C4-2B (cell line): ENCODE results near the gene BAG3.

ENCODE experiments used
- H3K27ac ChIP-seq: fragments of 450-650 bp; 2 replicates; pipeline ENCODE4 v1.5.1; 2017
- CTCF ChIP-seq: fragments of 450-650 bp; conservative IDR thresholded peaks from 2 replicates; pipeline ENCODE4 v1.5.1; 2017; ENCODE audit warnings: mild to moderate bottlenecking
- ZFX ChIP-seq: fragments of 450-650 bp; IDR thresholded peaks from 2 replicates; pipeline ENCODE4 v1.6.1; 2017

Gene BAG3

GRCh38 chr10:119650692-119651513 is at the start of gene BAG3:
Gene BAG3 (plus strand): TSS chr10:119651380. CDS start chr10:119651676, 296 bp downstream.
- H3K27ac ChIP-seq: peak within 1 kb of the TSS; percentile 96
- no peak for TF ChIP-seq CTCF
- TF ChIP-seq ZFX: no peak

- no peak overlapping the region for H3K27ac ChIP-seq
- TF ChIP-seq CTCF (peak; percentile 53), ZFX (no peak)
These were observed 48.7 kb upstream of the BAG3 start for GRCh38 chr10:119602241-119603095.

GRCh38 chr10:119604468-119604867 is 46.7 kb upstream of the BAG3 start:
- no peak overlapping the region for H3K27ac ChIP-seq
- no peak for TF ChIP-seq ZFX
- no peak for TF ChIP-seq CTCF

- H3K27ac ChIP-seq: no peak overlapping the region
- TF ChIP-seq ZFX (no peak), CTCF (peak; percentile 93)
These were observed 42.6 kb upstream of the BAG3 start for GRCh38 chr10:119608316-119609155.

- TF ChIP-seq CTCF: no peak
- TF ChIP-seq ZFX: no peak
- H3K27ac ChIP-seq: no peak overlapping the region
These were observed 41.7 kb upstream of the BAG3 start for GRCh38 chr10:119609516-119609915.

- TF ChIP-seq CTCF: no peak
- H3K27ac ChIP-seq: no peak overlapping the region
These were observed 39.7 kb upstream of the BAG3 start for GRCh38 chr10:119611433-119611832.
